ENCODE data around the gene ITFG2. TPM values are rescaled to one million over a fixed set of nuclear protein-coding genes. Genes with fewer than 3 reads are reported as not detected.
"Not testable (repeated sequence)": the region's sequence is repeated elsewhere in the genome, so short reads cannot be mapped to it uniquely, and the experiment has no call there.

Gene ITFG2
- 28.7 TPM for polyA plus RNA-seq (2013, experiment 1 of 2; ENCODE audit: insufficient read length)
- 24.9 TPM for polyA plus RNA-seq (2013, experiment 2 of 2; ENCODE audit: insufficient read length)

DNA sequence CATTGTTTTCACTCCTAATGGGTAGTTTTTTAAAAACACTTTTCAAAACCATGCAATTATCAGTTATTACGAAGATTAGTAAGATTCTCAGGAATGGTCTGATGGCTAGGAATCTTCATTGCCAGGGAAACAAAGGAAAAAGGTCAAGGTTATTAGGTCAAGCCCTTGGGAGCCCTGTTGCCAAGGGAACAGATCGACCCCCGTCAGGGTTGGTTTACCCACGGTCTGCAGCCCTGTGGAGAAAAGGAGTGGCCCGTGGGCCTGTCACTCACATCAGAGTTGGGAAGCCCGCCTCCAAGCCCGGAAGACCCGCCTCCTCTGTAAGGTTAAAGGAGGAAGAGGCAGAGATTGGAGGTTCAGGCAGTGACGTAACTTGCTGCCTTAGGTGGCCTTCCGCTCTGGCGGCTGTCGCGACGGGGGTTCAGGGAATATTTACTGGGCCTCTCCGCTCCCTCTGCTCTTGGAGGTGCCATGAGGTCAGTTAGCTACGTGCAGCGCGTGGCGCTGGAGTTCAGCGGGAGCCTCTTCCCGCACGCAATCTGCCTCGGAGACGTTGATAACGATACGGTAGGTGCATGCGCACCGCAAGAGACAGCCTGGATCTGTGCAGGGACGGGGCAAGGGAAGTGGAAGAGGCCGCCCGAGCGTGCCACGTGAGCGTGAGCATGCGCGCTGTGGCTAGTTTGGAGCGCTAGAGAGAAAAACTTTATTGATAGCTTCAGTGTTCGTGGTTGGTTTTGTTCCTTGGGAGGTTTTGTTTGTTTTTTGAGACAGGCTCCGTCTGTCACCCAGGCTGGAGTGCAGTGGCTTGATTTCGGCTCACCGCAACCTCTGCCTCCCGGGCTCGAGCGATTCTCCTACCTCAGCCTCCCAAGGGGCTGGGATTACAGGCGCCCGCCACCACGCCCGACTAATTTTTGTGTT, at the start of gene ITFG2:
ITFG2 (plus strand) TSS at position 379 of the 924 bp plus-strand sequence; CDS start at position 472, 93 bp downstream.
- DNase-seq, result peak; percentile 99

DNA sequence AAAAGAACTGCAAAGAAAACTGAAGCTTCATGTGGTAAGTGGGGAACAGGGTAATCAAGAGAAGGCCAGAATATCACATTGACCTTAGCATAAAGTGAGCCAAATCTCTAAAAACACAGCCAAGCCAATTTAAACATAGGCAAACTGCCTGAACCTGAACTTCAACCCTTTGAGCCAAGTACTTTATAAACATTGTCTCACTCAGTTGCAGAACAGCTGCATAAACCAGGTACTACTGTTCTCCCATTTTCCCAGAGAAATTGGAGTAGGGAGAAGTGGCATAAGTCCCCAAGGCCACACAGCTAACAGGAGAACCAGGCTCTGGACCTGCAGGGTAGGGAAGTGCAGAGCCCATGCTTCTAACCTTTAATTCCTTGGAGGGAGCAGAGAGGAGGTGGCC, 48.1 kb upstream of the ITFG2 start:
- DNase-seq, result no peak

- no peak for DNase-seq
These were observed 47.4 kb upstream of the ITFG2 start for GRCh38 chr12:2765052-2765451.

DNA sequence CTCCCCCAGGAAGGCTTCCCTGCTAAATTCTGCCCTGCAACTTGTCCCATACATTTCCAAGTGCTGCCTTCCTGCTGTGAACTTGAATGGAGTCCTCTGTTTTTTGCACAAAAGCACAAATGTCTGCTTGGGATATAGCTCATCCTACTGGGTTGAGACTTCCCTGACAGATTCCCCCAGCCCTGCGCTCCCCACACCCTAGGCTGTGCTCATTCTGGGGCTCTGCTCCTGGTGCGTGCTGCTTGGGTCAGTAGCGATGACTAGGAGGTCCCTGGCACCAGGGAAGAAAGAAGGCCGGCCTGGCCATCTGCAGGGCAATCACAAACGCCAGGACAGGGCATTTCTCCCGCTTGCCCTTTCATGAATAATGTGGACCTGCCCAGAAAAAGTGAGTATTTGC, 46.9 kb upstream of the ITFG2 start:
- no peak for DNase-seq

GRCh38 chr12:2768224-2768961, 44.1 kb upstream of the ITFG2 start:
- no peak for DNase-seq

DNA sequence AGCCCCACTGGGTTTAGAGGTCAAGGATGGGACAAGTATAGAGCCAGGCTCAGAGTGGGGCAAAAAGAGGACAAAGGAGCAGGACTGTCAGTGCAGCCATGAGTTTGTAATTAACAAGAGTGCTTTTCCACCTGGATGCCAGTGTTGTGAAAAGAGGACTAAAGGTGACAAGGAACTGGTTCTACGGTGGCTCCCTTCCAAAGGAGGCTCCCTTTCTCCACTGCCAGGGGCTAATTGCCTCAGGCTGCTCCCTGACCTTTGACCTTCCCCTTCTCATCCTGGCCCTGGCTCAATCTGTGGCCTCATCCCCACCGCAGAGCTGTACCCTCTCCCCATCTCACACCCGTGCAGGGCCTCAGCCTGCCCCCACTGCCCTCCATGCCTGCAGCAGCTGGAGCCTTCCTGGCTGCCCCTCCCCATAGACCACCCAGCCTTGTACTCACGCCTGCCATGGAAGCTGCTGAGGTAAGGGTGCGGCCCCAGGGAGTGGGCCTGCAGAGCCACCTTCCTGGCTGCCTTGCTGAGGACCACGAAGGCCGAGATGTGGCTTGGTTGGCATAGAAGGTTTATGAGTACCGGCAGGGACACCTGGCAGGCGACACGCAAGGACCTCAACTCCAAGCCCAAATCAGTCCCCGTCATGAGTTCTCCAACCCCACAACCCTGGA, 42.5 kb upstream of the ITFG2 start:
- DNase-seq, result no peak

DNA sequence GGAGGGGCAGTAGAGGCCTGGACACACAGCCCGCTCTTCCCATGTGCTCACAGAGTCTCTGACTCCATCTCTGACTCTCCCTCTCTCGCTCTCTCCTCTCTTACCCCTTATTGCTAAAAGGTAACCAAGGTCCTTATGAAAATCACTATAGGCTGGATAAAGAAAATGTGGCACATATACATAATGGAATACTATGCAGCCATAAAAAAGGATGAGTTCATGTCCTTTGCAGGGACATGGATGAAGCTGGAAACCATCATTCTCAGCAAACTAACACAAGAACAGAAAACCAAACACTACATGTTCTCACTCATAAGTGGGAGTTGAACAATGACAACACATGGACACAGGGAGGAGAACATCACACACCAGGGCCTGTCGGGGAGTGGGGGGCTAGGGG, 41.9 kb upstream of the ITFG2 start:
- DNase-seq, result not testable (repeated sequence)

- no peak for DNase-seq
These were observed 40.1 kb upstream of the ITFG2 start for GRCh38 chr12:2772370-2772769.

DNA sequence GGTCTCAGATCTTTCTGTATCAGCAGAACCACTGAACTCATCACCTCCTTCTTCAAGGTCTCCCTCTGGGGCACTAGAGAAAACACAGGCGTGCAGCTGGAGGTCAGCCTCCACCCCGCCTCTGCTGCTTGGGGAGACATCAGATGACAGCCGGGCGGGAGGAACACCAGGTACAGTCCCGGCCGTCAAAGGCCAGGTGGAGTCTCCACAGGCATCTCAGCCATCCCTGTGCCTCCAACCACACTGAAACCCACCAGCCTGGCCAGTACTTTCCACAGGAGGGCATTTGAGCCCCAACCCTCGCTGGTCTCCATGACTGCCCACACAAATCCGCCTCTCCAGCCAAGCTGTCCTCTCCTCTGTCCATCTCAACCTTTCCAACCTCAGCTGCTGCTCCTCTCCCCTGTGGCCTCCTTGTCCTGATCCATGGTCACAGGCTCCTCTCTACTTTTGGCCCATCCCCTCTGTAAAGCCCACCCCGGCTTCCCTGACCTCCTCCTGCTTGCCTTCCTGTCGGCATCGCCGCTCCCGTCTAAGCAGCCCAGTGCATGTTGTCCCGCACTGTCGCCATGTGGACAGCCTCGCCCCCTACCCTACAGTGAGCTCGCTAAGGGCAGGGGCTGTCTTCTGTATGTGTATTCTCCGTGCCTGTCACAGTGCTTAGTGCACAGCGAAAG, 39.1 kb upstream of the ITFG2 start:
- DNase-seq, result no peak

- DNase-seq, result no peak
These were observed 37.0 kb upstream of the ITFG2 start for GRCh38 chr12:2775431-2775830.

- no peak for DNase-seq
These were observed 36.2 kb upstream of the ITFG2 start for GRCh38 chr12:2776129-2776806.

DNA sequence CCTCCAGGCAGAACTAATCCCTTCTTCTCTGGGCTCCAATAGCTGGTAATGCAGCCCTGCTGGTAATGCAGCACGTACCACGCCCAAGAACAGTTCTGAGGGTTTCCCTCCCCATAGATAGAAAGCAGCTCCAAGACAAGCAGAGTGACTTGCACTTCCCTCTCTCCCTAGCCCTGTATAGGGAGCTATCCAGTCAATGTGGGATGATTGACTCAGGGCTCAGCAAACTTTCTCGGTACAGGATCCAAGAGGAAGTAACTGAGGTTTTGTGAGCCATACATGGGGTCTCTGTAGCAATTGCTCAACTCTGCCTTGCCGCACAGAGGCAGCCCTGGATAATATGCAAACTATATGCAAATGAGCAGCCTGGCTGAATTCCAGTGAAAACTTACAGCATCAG, 33.2 kb upstream of the ITFG2 start:
- DNase-seq, result no peak

DNA sequence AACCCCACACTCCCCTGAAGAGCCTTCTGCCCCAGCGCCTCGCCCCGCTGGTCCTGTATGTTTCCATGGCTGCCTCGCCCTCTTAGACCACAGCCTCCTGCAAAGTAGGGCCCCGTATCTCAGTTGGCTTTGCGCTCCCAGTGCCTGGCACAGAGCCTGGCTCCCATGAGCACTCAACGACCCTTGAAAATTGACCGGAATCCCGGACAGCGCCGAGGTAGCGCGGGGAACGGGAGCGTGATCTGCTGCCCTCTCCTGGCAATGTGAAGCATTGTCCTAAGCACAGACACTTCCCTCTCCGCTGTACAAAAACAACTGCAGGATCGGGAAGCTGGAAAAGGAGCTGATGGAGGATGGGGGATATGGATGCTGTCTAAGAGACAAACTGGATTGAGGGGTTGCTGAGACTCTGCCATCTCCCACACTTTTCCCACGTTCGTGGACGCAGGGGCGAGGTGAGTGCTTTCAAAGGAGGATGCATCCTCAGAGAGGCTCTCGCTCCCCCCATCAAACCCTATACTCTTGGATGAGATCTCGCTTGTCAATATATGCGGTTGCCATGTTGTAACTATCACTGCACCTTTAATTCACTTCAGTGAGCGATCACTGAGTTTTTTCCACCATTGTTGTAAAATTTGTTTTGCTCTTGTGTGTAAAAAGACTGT, 28.4 kb upstream of the ITFG2 start:
- DNase-seq, result peak; percentile 37

DNA sequence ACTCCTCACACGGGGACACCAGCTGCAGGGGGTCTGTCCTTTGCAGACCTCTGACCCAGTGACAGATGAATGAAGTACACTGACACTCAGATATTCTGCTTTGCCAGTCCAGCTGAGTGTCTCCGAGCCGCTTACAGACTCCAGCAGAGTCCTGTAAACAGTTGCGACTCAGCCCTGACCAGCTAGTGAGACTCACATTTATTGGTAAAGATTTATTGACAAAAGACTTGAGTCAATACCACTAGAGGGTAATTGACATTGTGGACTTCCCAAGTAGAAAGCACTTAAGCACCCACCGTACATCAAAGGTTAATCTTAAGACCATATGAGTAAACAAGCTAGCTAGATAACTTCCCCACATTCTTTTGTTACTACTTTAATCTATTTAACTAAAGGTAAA, 27.5 kb upstream of the ITFG2 start:
- DNase-seq, result no peak

DNA sequence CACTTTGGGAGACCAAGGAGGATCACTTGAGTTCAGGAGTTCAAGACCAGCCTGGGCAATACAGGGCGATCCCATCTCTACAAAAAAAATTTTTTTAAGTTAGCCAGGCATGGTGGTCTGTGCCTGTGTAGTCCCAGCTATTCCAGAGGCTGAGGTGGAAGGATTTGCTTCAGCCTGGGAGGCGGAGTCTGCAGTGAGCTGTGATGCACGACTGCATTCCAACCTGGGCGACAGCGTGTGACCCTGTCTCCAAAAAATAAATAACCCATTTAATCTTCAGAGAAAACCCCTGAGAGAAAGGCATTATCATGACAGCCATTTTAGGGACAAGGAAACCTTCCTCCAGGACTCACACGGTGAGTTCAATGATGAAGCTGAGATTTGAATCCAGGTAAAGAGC, 21.4 kb upstream of the ITFG2 start:
- no peak for DNase-seq

- DNase-seq, result no peak
These were observed 19.6 kb upstream of the ITFG2 start for GRCh38 chr12:2792671-2793500.

DNA sequence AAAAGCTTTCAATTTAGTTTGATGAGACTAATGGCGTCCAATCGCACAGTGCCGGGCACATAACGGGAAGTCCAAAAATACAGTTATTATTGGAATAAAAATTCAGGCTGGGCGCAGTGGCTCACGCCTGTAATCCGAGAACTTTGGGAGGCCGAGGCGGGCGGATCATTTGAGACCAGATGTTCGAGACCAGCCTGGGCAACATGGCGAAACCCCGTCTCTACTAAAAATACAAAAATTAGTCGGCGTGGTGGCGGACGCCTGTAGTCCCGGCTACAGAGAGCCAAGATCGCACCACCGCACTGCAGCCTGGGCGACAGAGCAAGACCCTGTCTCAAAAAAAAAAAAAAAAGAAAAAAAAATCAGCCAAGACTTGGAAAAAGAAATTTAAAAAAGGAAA, 18.9 kb upstream of the ITFG2 start:
- DNase-seq, result no peak

- no peak for DNase-seq
These were observed 18.2 kb upstream of the ITFG2 start for GRCh38 chr12:2794191-2794735.

GRCh38 chr12:2794736-2795289, 17.7 kb upstream of the ITFG2 start, which contains the start of gene FKBP4:
Gene FKBP4, plus strand, starts transcription at chr12:2794970. Its CDS starts 170 bp downstream, at chr12:2795140.
- DNase-seq, result peak; percentile 84
